Fibroblast of skin of left quadriceps (primary cell): ENCODE results near the gene ZNHIT6.
"Not testable (repeated sequence)": the region's sequence is repeated elsewhere in the genome, so short reads cannot be mapped to it uniquely, and the experiment has no call there.

Source experiments
- DNase-seq, 2 experiments: peaks; one replicate each; pipeline ENCODE4 v3.0.0-alpha.2; 2013; ENCODE audit warnings: low read depth in 2 of 2

Gene ZNHIT6

DNA sequence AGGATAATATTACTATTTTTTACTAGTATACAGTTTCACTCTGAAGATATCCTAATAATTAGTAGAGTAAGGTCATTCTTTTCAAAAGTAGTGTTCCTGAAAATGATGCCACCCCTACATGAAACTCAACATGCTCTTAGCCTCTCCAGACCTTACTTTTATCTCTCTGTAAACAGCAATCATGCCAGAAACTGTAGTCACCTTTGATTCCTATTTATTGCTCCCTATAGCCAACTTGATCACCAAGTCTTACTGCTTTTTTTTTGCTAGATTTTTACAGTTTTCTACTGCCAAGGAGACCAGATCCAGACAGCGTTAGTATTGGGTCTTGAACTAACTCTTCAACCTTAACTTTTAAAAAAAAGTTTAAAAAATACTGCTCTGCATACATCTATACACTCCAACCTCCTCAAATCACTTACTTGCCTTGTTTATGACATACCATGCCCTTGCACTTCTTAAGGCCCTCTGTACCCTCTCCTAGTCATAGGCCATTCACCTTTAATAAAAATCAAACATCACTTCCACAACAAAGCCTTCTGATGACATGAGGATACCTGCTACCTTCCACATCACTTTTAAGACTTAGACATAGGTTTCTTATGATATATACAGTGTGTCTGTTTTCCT lies 36.1 kb downstream of the ZNHIT6 start:
- DNase-seq = no peak

DNA sequence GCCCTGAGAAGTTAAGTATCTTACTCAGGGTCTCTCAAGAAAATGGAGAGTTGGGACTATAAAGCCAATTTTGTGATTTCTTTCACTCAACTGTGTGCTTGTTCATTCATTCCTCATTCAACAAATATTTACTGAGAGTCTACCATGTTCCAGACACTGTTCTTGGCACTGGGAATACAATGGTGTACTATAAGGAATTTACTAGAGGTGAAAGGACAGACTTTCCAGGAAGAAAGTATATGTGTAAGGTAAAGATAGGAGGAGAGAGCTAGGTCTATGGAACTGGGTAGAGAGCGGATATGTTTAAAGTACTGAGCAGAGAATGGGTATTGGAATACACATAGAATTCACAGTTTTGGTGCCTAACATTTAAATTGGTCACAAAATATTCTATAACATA lies 42.3 kb downstream of the ZNHIT6 start:
- no peak for DNase-seq

GRCh38 chr1:85663382-85663781 lies 44.9 kb downstream of the ZNHIT6 start:
- DNase-seq = no peak

DNA sequence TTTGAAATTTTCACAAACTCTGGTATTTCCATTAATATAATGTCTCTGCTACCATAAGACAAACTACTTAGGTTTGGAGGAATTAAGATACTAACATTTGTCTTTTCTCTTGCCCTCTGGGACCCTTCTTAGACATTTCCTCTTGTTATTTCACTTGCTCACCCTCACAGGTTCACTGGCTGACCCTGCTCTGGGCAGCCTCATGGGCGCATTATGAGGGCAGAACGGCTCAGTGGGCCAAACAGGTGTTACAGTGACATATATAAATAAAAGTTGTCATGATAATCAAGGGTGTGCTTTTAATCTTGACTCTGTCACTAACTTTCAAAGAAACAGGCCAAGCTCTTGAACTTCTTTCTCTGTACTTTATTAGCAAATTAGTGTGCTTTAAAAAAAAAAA lies 46.5 kb downstream of the ZNHIT6 start:
- no peak for DNase-seq

DNA sequence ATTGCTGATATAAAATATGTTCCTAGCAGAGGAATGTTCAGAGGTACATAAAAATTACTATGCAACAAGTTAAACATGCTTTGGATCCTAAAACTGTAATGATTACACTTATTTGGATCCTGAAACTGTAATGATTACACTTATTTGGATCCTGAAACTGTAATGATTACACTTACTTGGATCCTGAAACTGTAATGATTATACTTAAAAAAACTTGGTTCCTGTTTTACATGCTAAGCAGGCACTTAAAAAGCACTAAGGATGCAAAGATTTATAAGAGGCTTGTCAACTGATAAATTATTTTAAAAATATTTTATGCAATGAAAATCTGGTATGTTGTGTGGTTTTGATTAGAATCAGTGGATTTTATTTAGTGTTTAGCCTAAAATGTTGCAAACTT lies 47.7 kb downstream of the ZNHIT6 start:
- DNase-seq = no peak

DNA sequence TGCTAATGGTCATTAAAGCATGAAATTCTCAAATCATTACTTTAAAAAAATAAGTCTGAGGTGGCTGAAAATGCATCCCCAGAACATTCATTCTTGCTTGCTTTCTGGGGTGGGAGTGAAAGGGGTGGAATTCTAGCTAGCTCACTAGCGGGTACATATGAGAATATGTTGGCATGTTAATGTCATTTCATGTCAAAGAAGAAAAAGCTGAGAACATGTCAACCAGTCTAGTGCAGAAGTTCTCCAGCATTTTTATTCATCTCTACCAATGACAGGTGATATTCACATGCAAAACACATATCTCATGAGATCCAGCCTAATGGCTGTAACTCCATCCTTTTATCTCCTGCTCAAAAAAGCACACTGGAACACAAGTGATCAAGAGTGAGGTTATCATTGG lies 49.1 kb downstream of the ZNHIT6 start:
- no peak for DNase-seq

DNA sequence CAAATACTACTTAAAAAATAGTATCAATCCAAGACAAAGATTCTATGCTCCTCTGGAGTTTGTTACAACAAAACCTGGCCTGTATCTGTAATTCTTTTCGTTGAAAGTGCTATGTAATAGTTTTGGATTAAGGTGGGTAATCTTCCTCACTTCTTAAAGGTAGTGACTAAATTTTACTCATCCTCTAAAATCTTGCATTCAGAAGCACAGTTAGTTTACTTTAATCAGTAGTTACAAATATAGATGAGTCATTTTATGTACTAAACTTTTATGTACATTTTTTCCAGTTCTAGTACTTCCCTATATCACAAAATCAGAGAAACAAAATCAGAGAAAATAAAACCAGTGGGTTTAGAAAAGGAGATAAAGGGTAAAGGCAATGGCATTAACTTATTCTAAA lies 51.3 kb downstream of the ZNHIT6 start:
- DNase-seq = no peak

- DNase-seq = no peak
These were observed 52.0 kb downstream of the ZNHIT6 start for GRCh38 chr1:85656256-85656655.

DNA sequence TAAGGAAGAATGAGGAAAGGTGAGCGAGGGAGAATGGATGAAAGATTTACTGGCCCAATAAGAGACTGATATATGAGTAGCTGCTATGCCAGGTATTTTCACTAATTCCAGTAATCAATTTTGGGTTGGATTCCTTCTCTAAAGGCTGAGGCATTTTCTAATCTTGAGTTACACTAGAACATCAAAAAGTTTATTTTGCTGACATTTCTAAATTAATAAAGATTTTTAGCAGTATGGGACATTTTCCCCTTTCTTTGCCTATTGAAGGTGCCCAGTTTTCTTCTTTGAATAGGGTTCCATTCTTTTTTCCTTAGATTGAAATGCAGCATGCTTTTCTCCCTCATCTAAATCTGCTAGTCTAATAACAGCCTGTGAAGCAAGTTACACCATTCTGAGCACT lies 52.9 kb downstream of the ZNHIT6 start:
- DNase-seq = no peak

- DNase-seq = no peak
These were observed 54.0 kb downstream of the ZNHIT6 start for GRCh38 chr1:85654066-85654782.

- no peak for DNase-seq
These were observed 55.9 kb downstream of the ZNHIT6 start for GRCh38 chr1:85652327-85652726.

DNA sequence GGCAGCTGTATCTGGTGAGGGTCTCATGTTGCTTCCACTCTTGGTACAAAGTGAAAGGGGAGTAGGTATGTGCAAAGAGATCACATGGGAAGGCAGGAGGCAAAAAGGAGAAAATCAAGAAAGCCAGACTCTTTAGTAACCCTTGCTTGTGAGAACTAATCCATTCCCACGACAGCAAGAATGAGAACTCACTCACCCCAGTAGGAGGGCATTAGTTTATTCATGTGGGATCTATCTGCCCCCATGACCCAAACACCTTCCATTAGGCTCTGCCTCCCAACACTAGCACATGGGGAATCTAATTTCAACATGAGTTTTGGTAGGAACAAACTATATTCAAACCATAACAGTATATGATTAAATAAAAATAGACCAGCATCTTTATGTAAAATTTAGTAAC lies 57.6 kb downstream of the ZNHIT6 start:
- no peak for DNase-seq

DNA sequence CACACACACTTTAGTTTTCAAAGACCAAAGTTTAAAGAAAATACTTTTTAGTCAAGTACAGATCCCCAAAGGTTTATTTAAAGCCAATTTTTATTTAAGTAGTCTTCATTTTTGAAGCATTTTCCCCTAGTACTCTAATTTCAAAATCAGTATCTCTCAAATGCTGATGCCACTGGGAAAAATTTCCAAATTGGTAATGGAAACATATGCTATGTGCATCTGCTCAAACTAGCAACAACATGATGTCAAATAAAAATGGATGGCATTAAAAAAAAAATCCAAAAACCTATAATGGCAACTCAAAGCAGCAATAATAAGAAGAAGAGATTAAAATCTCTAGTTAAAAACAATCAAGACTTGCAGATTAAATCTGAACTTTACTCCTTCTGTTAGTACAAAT lies 58.6 kb downstream of the ZNHIT6 start:
- no peak for DNase-seq

DNA sequence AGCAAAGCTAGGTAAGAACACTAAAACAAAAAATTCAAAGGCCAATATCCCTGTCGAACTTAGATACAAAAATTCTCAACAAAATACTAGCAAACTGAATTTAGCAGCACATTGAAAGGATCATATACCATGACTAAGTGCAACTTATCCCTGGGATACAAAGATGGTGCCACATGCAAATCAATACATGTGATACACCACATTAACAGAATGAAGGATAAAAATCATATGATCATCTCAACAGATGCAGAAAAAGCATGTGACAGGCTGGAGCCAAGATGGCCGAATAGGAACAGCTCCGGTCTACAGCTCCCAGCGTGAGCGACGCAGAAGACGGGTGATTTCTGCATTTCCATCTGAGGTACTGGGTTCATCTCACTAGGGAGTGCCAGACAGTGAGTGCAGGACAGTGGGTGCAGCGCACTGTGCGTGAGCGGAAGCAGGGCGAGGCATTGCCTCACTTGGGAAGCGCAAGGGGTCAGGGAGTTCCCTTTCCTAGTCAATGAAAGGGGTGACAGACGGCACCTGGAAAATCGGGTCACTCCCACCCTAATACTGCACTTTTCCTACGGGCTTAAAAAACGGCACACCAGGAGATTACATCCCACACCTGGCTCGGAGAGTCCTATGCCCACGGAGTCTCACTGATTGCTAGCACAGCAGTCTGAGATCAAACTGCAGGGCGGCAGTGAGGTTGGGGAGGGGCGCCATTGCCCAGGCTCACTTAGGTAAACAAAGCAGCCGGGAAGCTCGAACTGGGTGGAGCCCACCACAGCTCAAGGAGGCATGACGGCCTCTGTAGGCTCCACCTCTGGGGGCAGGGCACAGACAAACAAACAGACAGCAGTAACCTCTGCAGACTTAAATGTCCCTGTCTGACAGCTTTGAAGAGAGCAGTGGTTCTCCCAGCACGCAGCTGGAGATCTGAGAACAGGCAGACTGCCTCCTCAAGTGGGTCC lies 66.4 kb downstream of the ZNHIT6 start:
- not testable (repeated sequence) for DNase-seq

DNA sequence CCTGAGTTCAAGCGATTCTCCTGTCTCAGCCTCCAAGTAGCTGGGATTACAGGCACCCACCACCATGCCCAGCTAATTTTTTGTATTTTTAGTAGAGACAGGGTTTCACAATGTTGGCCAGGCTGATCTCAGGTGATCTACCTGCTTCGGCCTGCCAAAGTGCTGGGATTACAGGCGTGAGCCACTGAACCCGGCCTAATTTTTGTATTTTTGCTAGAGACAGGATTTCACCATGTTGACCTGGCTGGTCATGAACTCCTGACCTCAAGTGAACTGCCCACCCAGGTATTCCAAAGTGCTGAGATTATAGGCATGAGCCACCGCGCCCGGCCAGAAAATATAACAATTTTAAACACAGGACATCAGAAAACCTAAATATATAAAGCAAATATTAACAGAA lies 68.3 kb downstream of the ZNHIT6 start:
- not testable (repeated sequence) for DNase-seq

DNA sequence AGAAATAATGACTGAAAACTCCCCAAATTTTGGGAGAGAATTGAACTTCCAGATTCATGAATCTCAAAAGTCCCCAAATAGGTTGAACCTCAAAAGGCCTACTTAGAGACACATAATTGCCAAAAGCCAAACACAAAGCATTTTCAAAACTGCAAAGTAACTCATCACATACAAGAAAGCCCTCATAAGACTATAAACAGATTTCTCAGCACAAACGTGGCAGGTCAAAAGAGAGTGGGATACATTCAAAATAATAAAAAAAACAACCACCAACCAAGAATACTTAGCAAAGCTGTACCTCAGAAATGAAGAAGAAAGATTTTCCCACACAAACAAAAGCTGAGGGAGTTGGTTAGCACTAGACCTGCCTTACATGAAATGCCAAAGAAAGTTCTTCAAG lies 69.8 kb downstream of the ZNHIT6 start:
- DNase-seq = no peak

- DNase-seq = no peak
These were observed 77.7 kb downstream of the ZNHIT6 start for GRCh38 chr1:85630493-85630892.

- DNase-seq = no peak
These were observed 78.7 kb downstream of the ZNHIT6 start for GRCh38 chr1:85629532-85629920.

GRCh38 chr1:85628791-85629531 lies 79.3 kb downstream of the ZNHIT6 start:
- DNase-seq = peak; percentile 86 to 87

GRCh38 chr1:85626818-85627217 lies 81.4 kb downstream of the ZNHIT6 start:
- DNase-seq = no peak

DNA sequence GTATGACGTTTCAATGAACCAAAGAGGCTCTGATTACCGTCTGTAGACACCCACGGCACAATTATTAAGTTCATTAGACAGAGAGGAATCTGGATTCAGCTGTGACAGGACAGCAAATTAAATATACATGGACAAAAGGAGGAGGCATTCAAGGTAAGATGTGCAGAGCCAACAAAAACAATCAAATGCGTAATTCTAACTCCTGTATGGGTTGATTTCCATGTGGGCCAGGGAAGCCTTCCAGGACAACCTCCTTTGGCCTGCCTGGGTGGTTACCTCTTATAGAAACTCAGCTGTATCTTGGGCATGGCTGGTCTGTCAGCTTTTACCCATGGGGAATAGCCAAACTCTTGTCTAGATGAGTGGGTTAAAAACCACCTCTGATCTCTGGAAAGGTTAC lies 83.9 kb downstream of the ZNHIT6 start:
- DNase-seq = no peak

DNA sequence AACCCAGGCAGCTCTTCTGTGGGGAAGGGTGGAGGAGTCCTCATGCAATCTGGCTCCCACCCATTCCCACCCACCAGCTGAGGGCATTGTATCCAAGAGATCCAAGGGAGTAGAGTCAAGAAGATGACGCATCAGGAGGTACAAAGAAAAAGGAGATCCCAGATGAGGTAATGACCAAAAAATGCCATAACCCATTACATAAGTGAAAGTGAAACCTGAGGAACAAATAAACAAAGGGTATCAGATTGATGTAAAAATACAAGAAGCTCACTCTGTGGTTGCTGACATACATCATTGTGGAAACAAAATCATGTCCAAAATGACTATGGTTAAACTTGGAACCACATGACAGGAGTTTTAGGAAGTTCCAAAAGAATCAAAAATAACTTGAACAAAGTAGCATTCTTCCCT lies 85.2 kb downstream of the ZNHIT6 start:
- no peak for DNase-seq
